Hepatocyte (in vitro differentiated cells): Measurements from ENCODE around the gene CCL1. TPM values are rescaled to one million over a fixed set of nuclear protein-coding genes. Genes with fewer than 3 reads are reported as not detected.

Experiments
- DNase-seq: peaks from one replicate; pipeline ENCODE4 v3.0.0-alpha.2; 2016; ENCODE audit warnings: low spot score
- H2AFZ ChIP-seq: fragments of 200-600 bp; sonication (generic); 2 replicates; pipeline ENCODE4 v1.6.0; 2016; ENCODE audit warnings: antibody characterized with exemption, mild to moderate bottlenecking
- H3K27ac ChIP-seq: fragments of 200-600 bp; sonication (generic); 2 replicates; pipeline ENCODE4 v1.5.1; 2016; ENCODE audit warnings: mild to moderate bottlenecking
- H3K27me3 ChIP-seq: fragments of 200-600 bp; sonication (generic); 2 replicates; pipeline ENCODE4 v1.6.1; 2016
- H3K36me3 ChIP-seq: fragments of 200-600 bp; sonication (generic); replicated peaks from 2 replicates; pipeline ENCODE4 v1.5.1; 2016; ENCODE audit warnings: low read depth; ENCODE audit not compliant: insufficient read depth
- H3K4me1 ChIP-seq: fragments of 200-600 bp; sonication (generic); 2 replicates; pipeline ENCODE4 v1.5.1; 2016; ENCODE audit warnings: mild to moderate bottlenecking, moderate library complexity; ENCODE audit not compliant: insufficient read depth
- H3K4me2 ChIP-seq: fragments of 200-600 bp; sonication (generic); 2 replicates; pipeline ENCODE4 v1.6.0; 2016
- H3K4me3 ChIP-seq: fragments of 200-600 bp; sonication (generic); 2 replicates; pipeline ENCODE4 v1.5.1; 2016; ENCODE audit warnings: mild to moderate bottlenecking
- H3K79me2 ChIP-seq: fragments of 200-600 bp; sonication (generic); 2 replicates; pipeline ENCODE4 v1.6.0; 2017; ENCODE audit warnings: mild to moderate bottlenecking
- H3K9me2 ChIP-seq: fragments of 200-600 bp; sonication (generic); replicated peaks from 2 replicates; pipeline ENCODE4 v1.6.0; 2017; ENCODE audit warnings: mild to moderate bottlenecking; ENCODE audit not compliant: insufficient read depth
- H3K9me3 ChIP-seq: fragments of 200-600 bp; sonication (generic); 2 replicates; pipeline ENCODE4 v1.5.1; 2016; ENCODE audit warnings: low read depth, mild to moderate bottlenecking
- H4K20me1 ChIP-seq: fragments of 200-600 bp; sonication (generic); 2 replicates; pipeline ENCODE4 v1.6.0; 2016; ENCODE audit warnings: mild to moderate bottlenecking; ENCODE audit not compliant: insufficient read depth, poor library complexity, severe bottlenecking
- EZH2 ChIP-seq: fragments of 200-600 bp; sonication (generic); IDR thresholded peaks from 2 replicates; pipeline ENCODE4 v1.6.1; 2016; ENCODE audit warnings: antibody characterized with exemption, mild to moderate bottlenecking, borderline replicate concordance
- EZH2phosphoT487 ChIP-seq: fragments of 200-600 bp; sonication (generic); IDR thresholded peaks from one replicate; pipeline ENCODE4 v1.6.1; 2018; ENCODE audit warnings: antibody characterized with exemption, mild to moderate bottlenecking, low read depth, moderate library complexity; ENCODE audit not compliant: unreplicated experiment, severe bottlenecking
- WGBS: methylation state at CpG from one replicate; pipeline ENCODE4 v1.1.6; 2016; ENCODE audit warnings: low lambda C conversion rate; ENCODE audit errors: missing lambda C conversion rate; 5-methylcytosine and 5-hydroxymethylcytosine counted together
- polyA plus RNA-seq: library from polyadenylated mRNA; unstranded; fragments of >200 nt; fragmentation: Nextera tagmentation; extraction: Ambion mirVana; gene quantifications from 2 replicates; pipeline ENCODE4 v1.2.1, GENCODE V29; 2016
- total RNA-seq: library from RNA; depleted of rRNA; stranded (reverse); fragments of >200 nt; gene quantifications from 2 replicates; pipeline ENCODE4 v1.2.3, GENCODE V29; 2014
- TF ChIP-seq, protein P1 (sequence below): fragments of 200-600 bp; sonication (generic); IDR thresholded peaks from 2 replicates; pipeline ENCODE4 v1.5.1; 2016; ENCODE audit warnings: antibody characterized with exemption, mild to moderate bottlenecking; ENCODE audit not compliant: poor library complexity

CCL1 gene
- total and polyA plus RNA-seq, 2 experiments from 2014 or later, result not detected

DNA sequence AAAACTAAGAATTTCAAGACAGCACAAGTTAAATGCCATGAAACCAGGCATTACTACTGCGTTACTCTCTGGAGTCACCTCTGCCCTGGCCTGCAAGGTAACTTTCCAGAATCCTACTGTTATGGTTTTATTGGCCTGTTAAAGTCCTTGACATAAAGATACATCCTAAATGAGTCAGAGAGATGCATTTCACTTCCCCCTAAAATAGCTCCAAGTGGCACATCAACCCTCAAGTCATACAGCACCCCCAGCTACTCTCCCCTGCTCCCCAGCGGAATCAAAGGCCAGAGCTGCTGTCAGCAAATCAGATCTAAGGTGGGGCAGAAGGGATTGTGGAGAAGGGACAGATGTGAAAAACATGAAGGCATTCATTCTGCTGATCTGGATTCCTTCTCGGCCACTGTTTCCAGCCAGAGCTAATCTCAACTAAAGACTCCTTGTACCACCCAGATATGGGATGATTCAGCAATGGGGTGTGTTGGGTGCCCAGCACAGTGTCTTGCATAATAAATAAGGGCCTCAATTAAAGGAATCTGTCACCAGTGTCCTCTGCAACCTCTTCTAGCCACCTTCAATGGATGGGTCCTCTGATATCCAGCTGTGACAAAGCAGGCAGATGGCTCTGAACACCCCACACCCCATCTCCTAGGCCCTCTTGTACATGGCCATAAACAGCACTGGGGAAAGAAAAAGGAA is 8.5 kb upstream of the CCL1 start:
- H3K9me2 ChIP-seq, result no peaks in the 10 kb centered on the region
- H3K4me1 ChIP-seq, result peaks cover 11% of the 10 kb centered on the region
- no peaks in the 10 kb centered on the region for H3K27me3 ChIP-seq
- no peak for DNase-seq
- H3K9me3 ChIP-seq, result no peaks in the 10 kb centered on the region
- no peak overlapping the region for H3K4me3 ChIP-seq
- TF ChIP-seq EZH2phosphoT487 (no peak), EZH2 (no peak)
- TF ChIP-seq, protein P1, sequence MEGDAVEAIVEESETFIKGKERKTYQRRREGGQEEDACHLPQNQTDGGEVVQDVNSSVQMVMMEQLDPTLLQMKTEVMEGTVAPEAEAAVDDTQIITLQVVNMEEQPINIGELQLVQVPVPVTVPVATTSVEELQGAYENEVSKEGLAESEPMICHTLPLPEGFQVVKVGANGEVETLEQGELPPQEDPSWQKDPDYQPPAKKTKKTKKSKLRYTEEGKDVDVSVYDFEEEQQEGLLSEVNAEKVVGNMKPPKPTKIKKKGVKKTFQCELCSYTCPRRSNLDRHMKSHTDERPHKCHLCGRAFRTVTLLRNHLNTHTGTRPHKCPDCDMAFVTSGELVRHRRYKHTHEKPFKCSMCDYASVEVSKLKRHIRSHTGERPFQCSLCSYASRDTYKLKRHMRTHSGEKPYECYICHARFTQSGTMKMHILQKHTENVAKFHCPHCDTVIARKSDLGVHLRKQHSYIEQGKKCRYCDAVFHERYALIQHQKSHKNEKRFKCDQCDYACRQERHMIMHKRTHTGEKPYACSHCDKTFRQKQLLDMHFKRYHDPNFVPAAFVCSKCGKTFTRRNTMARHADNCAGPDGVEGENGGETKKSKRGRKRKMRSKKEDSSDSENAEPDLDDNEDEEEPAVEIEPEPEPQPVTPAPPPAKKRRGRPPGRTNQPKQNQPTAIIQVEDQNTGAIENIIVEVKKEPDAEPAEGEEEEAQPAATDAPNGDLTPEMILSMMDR, result no peak
- H3K4me2 ChIP-seq, result no peak overlapping the region
- no peaks in the 10 kb centered on the region for H4K20me1 ChIP-seq
- no peaks in the 10 kb centered on the region for H3K79me2 ChIP-seq
- no peak overlapping the region for H2AFZ ChIP-seq
- H3K36me3 ChIP-seq, result no peaks in the 10 kb centered on the region
- 71% methylated on average over 3 of the region's 3 CpGs for WGBS
- H3K27ac ChIP-seq, result peak overlapping the region; percentile 76

DNA sequence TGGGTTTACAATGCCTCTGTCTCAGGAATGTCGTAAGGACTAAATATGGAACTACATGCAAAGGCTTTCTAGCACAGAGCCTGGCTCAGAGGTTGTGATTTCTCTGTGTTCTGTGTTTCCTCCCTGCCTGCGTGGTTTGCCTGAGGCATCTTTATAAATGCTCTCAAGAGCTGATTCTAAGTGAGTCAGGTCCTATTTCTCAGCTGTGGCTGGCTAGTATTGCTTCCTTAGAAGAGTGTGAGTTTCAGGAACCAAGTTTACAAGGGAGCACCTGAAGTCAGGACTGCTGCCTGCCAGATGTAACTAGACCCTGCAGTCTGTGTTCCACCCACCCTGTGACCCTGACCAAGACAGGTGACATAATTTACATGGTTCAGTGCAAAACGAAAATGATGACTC is 8.0 kb upstream of the CCL1 start:
- Histone ChIP-seq H3K79me2 (no peaks in the 10 kb centered on the region), H2AFZ (no peak overlapping the region), H3K27ac (peak overlapping the region; percentile 76), H3K4me3 (no peak overlapping the region), H3K9me3 (no peaks in the 10 kb centered on the region), H3K36me3 (no peaks in the 10 kb centered on the region), H3K9me2 (no peaks in the 10 kb centered on the region), H4K20me1 (no peaks in the 10 kb centered on the region), H3K4me2 (no peak overlapping the region), H3K27me3 (no peaks in the 10 kb centered on the region), H3K4me1 (peaks cover 11% of the 10 kb centered on the region)
- DNase-seq, result peak; percentile 40
- WGBS, result 23% methylated on average over 3 of the region's 3 CpGs
- TF ChIP-seq, protein P1, result no peak
- no peak for TF ChIP-seq EZH2phosphoT487
- TF ChIP-seq EZH2, result no peak

DNA sequence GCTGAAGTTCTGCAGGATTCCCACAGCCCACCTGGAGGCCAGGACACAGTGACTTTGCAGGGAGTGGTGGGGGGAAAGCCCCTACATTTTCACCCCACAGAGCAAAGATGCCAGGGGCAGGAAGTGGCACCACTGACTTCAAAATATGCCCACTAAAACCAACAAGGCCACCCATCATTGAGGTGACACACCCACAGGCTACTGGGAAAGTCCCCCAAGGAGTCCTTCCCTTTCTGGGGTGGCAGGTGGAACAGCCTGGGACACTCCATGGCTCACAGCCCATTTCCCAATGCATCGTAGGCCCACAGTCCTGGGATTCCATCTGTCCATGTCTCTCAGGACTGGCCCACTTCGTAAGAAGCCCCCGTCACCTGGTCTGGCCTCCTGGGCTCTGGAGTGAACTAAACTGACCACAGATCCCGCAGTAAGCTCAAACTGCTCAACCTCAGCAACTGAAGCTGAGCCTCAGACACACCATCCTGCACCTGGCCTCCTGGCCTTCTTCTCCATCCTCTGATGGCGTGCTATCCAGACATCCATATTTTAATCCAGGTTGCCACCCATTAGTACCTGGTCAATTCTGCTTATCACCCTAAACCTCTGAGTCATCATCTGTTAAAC is 7.5 kb upstream of the CCL1 start:
- H3K27ac ChIP-seq, result peak overlapping the region; percentile 76
- H3K4me1 ChIP-seq, result peaks cover 11% of the 10 kb centered on the region
- no peak for DNase-seq
- no peaks in the 10 kb centered on the region for H3K79me2 ChIP-seq
- no peaks in the 10 kb centered on the region for H3K9me2 ChIP-seq
- TF ChIP-seq, protein P1, result no peak
- TF ChIP-seq EZH2 (no peak), EZH2phosphoT487 (no peak)
- H3K9me3 ChIP-seq, result no peaks in the 10 kb centered on the region
- no peaks in the 10 kb centered on the region for H4K20me1 ChIP-seq
- no peak overlapping the region for H2AFZ ChIP-seq
- no peak overlapping the region for H3K4me2 ChIP-seq
- H3K27me3 ChIP-seq, result peaks cover 2% of the 10 kb centered on the region
- no peak overlapping the region for H3K4me3 ChIP-seq
- WGBS, result 92% methylated on average over 5 of the region's 5 CpGs
- H3K36me3 ChIP-seq, result no peaks in the 10 kb centered on the region
